ENCODE results near the gene SMPDL3A. TPM values are rescaled to one million over a fixed set of nuclear protein-coding genes. Genes with fewer than 3 reads are reported as not detected.

Gene SMPDL3A
- total RNA-seq, 2 donors from 2014 or later, result 3.4 to 8.1 TPM

- Mint-ChIP-seq H3K27ac (no peak overlapping the region), H3K36me3 (no peaks in the 10 kb centered on the region), H3K4me1 (ENCODE audit: low read depth in 2 of 2) (no peaks in the 10 kb centered on the region), H3K27me3 (peaks cover 11 to 31% of the 10 kb centered on the region in 2 donors), H3K9me3 (no peaks in the 10 kb centered on the region), H3K4me3 (no peak overlapping the region)
- ATAC-seq (no peak), DNase-seq (ENCODE audit: low spot score) (no peak)
These were observed 5.7 kb upstream of the SMPDL3A start for GRCh38 chr6:122783401-122783800.

- DNase-seq (ENCODE audit: low spot score) (no peak), ATAC-seq (no peak)
- Mint-ChIP-seq H3K27ac (no peak overlapping the region), H3K4me1 (ENCODE audit: low read depth in 2 of 2) (peaks cover 7 to 12% of the 10 kb centered on the region in 2 donors), H3K36me3 (peaks cover 4% of the 10 kb centered on the region), H3K9me3 (no peaks in the 10 kb centered on the region), H3K27me3 (peaks cover 26 to 32% of the 10 kb centered on the region in 2 donors), H3K4me3 (no peak overlapping the region)
These were observed 3.2 kb upstream of the SMPDL3A start for GRCh38 chr6:122785891-122786290.

- no peaks in the 10 kb centered on the region for H3K9me3 Mint-ChIP-seq
- no peak overlapping the region for H3K27ac Mint-ChIP-seq
- peaks cover 28 to 29% of the 10 kb centered on the region in 2 donors for H3K27me3 Mint-ChIP-seq
- H3K36me3 Mint-ChIP-seq, result peaks cover 4% of the 10 kb centered on the region
- H3K4me3 Mint-ChIP-seq, result no peak overlapping the region
- no peak for ATAC-seq
- peaks cover 10 to 15% of the 10 kb centered on the region in 2 donors for H3K4me1 Mint-ChIP-seq (ENCODE audit: low read depth in 2 of 2)
- no peak for DNase-seq (ENCODE audit: low spot score)
These were observed 1.3 kb upstream of the SMPDL3A start for GRCh38 chr6:122787721-122788120.

GRCh38 chr6:122788208-122788607, 850 bp upstream of the SMPDL3A start:
- H3K4me1 Mint-ChIP-seq (ENCODE audit: low read depth in 2 of 2), result peaks cover 10 to 15% of the 10 kb centered on the region in 2 donors
- ATAC-seq (no peak), DNase-seq (ENCODE audit: low spot score) (no peak)
- H3K4me3 Mint-ChIP-seq, result no peak overlapping the region
- peaks cover 4% of the 10 kb centered on the region for H3K36me3 Mint-ChIP-seq
- H3K27me3 Mint-ChIP-seq, result peaks cover 29 to 33% of the 10 kb centered on the region in 2 donors
- H3K27ac Mint-ChIP-seq, result no peak overlapping the region
- H3K9me3 Mint-ChIP-seq, result no peaks in the 10 kb centered on the region

- Mint-ChIP-seq H3K27ac (peak overlapping the region in 1 of 2 donors; percentile 41), H3K4me1 (ENCODE audit: low read depth in 2 of 2) (peaks cover 10 to 15% of the 10 kb centered on the region in 2 donors)
These were observed 336 bp upstream of the SMPDL3A start for GRCh38 chr6:122788663-122789181.

GRCh38 chr6:122790028-122790422, 967 bp downstream of the SMPDL3A start:
- DNase-seq (ENCODE audit: low spot score) (no peak), ATAC-seq (no peak)
- H3K9me3 Mint-ChIP-seq, result no peaks in the 10 kb centered on the region
- H3K4me1 Mint-ChIP-seq (ENCODE audit: low read depth in 2 of 2), result peaks cover 10 to 15% of the 10 kb centered on the region in 2 donors
- H3K27me3 Mint-ChIP-seq, result peaks cover 29 to 38% of the 10 kb centered on the region in 2 donors
- H3K27ac Mint-ChIP-seq, result peak overlapping the region; percentile 40 to 69
- peaks cover 4% of the 10 kb centered on the region for H3K36me3 Mint-ChIP-seq
- peak overlapping the region; percentile 91 for H3K4me3 Mint-ChIP-seq

More at GRCh38 chr6:122788663-122789181, 336 bp upstream of the SMPDL3A start:
- no peak for DNase-seq (ENCODE audit: low spot score)
- no peak for ATAC-seq
- Mint-ChIP-seq H3K4me3 (peak overlapping the region; percentile 91), H3K36me3 (peaks cover 4% of the 10 kb centered on the region), H3K27me3 (peaks cover 29 to 38% of the 10 kb centered on the region in 2 donors), H3K9me3 (no peaks in the 10 kb centered on the region)

GRCh38 chr6:122790423-122791309, 1.6 kb downstream of the SMPDL3A start:
- peak overlapping the region; percentile 91 for H3K4me3 Mint-ChIP-seq
- H3K27ac Mint-ChIP-seq, result peak overlapping the region; percentile 40 to 69
- peaks cover 4% of the 10 kb centered on the region for H3K36me3 Mint-ChIP-seq
- peaks cover 10 to 15% of the 10 kb centered on the region in 2 donors for H3K4me1 Mint-ChIP-seq (ENCODE audit: low read depth in 2 of 2)
- H3K27me3 Mint-ChIP-seq, result peaks cover 29 to 38% of the 10 kb centered on the region in 2 donors
- H3K9me3 Mint-ChIP-seq, result no peaks in the 10 kb centered on the region
- no peak for DNase-seq (ENCODE audit: low spot score)
- no peak for ATAC-seq

GRCh38 chr6:122791310-122791679, 2.2 kb downstream of the SMPDL3A start:
- ATAC-seq (no peak), DNase-seq (ENCODE audit: low spot score) (no peak)
- H3K27me3 Mint-ChIP-seq, result peaks cover 29 to 38% of the 10 kb centered on the region in 2 donors
- peaks cover 10 to 15% of the 10 kb centered on the region in 2 donors for H3K4me1 Mint-ChIP-seq (ENCODE audit: low read depth in 2 of 2)
- H3K36me3 Mint-ChIP-seq, result peaks cover 4% of the 10 kb centered on the region
- H3K27ac Mint-ChIP-seq, result no peak overlapping the region
- H3K9me3 Mint-ChIP-seq, result no peaks in the 10 kb centered on the region
- H3K4me3 Mint-ChIP-seq, result peak overlapping the region; percentile 91

- no peaks in the 10 kb centered on the region for H3K9me3 Mint-ChIP-seq
- no peak for ATAC-seq
- peaks cover 10 to 15% of the 10 kb centered on the region in 2 donors for H3K4me1 Mint-ChIP-seq (ENCODE audit: low read depth in 2 of 2)
These were observed 3.7 kb downstream of the SMPDL3A start for GRCh38 chr6:122792766-122793165.

GRCh38 chr6:122797537-122797936, 8.5 kb downstream of the SMPDL3A start:
- Mint-ChIP-seq H3K4me3 (no peak overlapping the region), H3K27me3 (peaks cover 3 to 12% of the 10 kb centered on the region in 2 donors), H3K4me1 (ENCODE audit: low read depth in 2 of 2) (peaks cover 0 to 3% of the 10 kb centered on the region in 2 donors), H3K9me3 (no peaks in the 10 kb centered on the region), H3K36me3 (no peaks in the 10 kb centered on the region), H3K27ac (peak overlapping the region in 1 of 2 donors; percentile 26)
- DNase-seq (ENCODE audit: low spot score), result no peak
- ATAC-seq, result no peak

More at GRCh38 chr6:122792766-122793165, 3.7 kb downstream of the SMPDL3A start:
- Mint-ChIP-seq H3K27ac (no peak overlapping the region), H3K36me3 (peaks cover 4% of the 10 kb centered on the region), H3K4me3 (no peak overlapping the region), H3K27me3 (peaks cover 24 to 38% of the 10 kb centered on the region in 2 donors)
- DNase-seq (ENCODE audit: low spot score), result no peak

- H3K9me3 Mint-ChIP-seq, result no peaks in the 10 kb centered on the region
- H3K27me3 Mint-ChIP-seq, result peaks cover 3 to 6% of the 10 kb centered on the region in 2 donors
- H3K27ac Mint-ChIP-seq, result peak overlapping the region in 1 of 2 donors; percentile 26
- no peak for DNase-seq (ENCODE audit: low spot score)
- H3K36me3 Mint-ChIP-seq, result no peaks in the 10 kb centered on the region
- H3K4me1 Mint-ChIP-seq (ENCODE audit: low read depth in 2 of 2), result peaks cover 0 to 3% of the 10 kb centered on the region in 2 donors
- ATAC-seq, result peak; percentile 60 to 70
- H3K4me3 Mint-ChIP-seq, result no peak overlapping the region
These were observed 9.1 kb downstream of the SMPDL3A start for GRCh38 chr6:122798099-122798641.

GRCh38 chr6:122799140-122799745, 10.2 kb downstream of the SMPDL3A start:
- Mint-ChIP-seq H3K27ac (no peak overlapping the region), H3K4me1 (ENCODE audit: low read depth in 2 of 2) (peaks cover 0 to 3% of the 10 kb centered on the region in 2 donors), H3K36me3 (no peaks in the 10 kb centered on the region), H3K4me3 (no peak overlapping the region), H3K9me3 (no peaks in the 10 kb centered on the region), H3K27me3 (peaks cover 0 to 3% of the 10 kb centered on the region in 2 donors)
- DNase-seq (ENCODE audit: low spot score) (no peak), ATAC-seq (no peak)

- H3K27me3 Mint-ChIP-seq, result peaks cover 0 to 3% of the 10 kb centered on the region in 2 donors
- peaks cover 0 to 3% of the 10 kb centered on the region in 2 donors for H3K4me1 Mint-ChIP-seq (ENCODE audit: low read depth in 2 of 2)
- no peak overlapping the region for H3K27ac Mint-ChIP-seq
- H3K36me3 Mint-ChIP-seq, result no peaks in the 10 kb centered on the region
- no peaks in the 10 kb centered on the region for H3K9me3 Mint-ChIP-seq
- no peak for DNase-seq (ENCODE audit: low spot score)
- no peak overlapping the region for H3K4me3 Mint-ChIP-seq
- no peak for ATAC-seq
These were observed 11.0 kb downstream of the SMPDL3A start for GRCh38 chr6:122799916-122800686.

All from natural killer cell treated with Interleukin-12 subunit alpha and Interleukin-12 subunit beta and Interleukin-15 and Interleukin-18, amount 100 ng/mL, for 72 hours (primary cell).